Measurements from ENCODE around the gene NSD1.

NSD1 gene

DNA sequence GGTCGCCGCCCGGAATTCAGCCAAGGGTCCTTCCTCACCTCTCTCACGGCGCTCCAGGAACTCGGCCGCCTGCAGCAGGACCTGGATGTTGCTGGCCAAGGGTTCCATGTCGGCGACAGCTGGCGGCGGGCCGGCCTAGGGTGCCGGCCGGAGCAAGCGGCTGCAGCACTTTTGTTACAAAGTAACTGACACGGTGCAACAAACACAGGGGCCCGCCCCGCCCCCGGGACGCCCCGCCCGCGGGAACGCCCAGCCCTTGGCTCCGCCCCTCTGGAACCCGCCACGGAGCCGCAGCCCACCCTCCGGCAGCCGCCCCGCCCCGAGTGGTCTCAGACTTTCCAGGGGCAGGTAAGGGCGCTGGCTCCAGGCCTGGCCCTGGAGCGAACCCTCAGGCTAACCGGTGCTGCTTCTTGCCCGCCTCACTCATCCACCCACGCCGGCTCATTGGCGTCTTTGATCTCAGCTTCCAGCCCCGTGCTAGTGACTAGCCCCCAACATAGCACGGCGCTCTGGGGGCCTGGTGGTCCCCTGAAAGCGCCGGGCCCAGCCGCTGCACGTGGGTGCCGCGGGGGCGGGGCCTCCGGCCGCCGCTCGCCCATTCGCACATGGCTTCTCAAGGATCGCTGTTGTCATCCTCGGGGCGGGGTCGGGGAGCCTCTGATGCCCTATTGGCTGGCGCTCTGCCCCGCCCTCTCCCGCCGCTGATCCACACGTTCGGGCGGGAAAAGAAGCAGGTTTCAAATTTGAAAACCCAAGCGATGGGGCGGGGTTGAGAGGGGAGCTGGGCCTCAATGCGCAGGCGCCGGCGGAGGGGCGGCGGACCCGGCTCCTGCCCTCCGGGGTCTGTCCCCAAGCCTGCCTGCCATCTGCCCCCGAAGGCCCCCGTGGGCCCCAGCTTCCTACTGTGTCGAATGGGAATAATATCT lies 178.4 kb downstream of the NSD1 start, which contains the start of gene MXD3:
Gene MXD3 (minus strand): TSS at position 176 of the 926 bp plus-strand sequence. CDS start 68 bp downstream, at position 108.
- in situ Hi-C loops (cut with MboI; ENCODE audit: low pct_unique_long_range_greater_than_20kb, low sequenced_read_pairs, unreplicated experiment): no loop called here
- TF ChIP-seq, protein P1, sequence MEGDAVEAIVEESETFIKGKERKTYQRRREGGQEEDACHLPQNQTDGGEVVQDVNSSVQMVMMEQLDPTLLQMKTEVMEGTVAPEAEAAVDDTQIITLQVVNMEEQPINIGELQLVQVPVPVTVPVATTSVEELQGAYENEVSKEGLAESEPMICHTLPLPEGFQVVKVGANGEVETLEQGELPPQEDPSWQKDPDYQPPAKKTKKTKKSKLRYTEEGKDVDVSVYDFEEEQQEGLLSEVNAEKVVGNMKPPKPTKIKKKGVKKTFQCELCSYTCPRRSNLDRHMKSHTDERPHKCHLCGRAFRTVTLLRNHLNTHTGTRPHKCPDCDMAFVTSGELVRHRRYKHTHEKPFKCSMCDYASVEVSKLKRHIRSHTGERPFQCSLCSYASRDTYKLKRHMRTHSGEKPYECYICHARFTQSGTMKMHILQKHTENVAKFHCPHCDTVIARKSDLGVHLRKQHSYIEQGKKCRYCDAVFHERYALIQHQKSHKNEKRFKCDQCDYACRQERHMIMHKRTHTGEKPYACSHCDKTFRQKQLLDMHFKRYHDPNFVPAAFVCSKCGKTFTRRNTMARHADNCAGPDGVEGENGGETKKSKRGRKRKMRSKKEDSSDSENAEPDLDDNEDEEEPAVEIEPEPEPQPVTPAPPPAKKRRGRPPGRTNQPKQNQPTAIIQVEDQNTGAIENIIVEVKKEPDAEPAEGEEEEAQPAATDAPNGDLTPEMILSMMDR (IDR thresholded peaks at IDR 0.05; ENCODE audit: extremely low read depth, insufficient read depth, missing control alignments): no peak
- peak; percentile 97 for DNase-seq (ENCODE audit: low spot score)

DNA sequence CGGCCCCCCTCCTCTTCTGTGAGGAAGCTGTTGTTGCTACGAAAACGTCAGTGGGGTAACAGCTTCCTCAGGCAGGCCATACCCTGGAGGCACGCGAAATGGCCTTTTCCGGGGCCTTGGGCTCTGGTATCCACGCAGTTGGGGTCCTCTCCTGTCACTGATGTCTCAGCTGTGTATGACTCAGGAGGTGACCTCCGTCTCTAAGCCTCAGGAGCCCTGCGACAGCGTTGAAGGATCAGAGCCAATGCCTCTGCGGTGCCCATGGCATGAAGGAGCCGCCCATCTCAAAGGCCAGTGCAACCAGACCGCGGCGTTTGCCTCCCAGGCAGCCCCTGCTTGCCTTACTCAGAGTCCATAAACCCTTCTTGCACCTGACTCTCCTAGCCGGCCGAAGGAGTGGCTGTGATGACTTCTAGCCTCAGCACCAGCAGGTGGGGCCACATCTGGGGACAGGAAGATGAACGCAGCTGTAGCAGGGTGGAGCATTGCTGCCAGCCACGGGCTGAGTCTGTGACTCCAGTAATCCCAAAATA lies 179.1 kb downstream of the NSD1 start:
- TF ChIP-seq, protein P1 (IDR thresholded peaks at IDR 0.05; ENCODE audit: extremely low read depth, insufficient read depth, missing control alignments): peak; percentile 34
- in situ Hi-C loops (cut with MboI; ENCODE audit: low pct_unique_long_range_greater_than_20kb, low sequenced_read_pairs, unreplicated experiment): no loop called here
- no peak for DNase-seq (ENCODE audit: low spot score)

DNA sequence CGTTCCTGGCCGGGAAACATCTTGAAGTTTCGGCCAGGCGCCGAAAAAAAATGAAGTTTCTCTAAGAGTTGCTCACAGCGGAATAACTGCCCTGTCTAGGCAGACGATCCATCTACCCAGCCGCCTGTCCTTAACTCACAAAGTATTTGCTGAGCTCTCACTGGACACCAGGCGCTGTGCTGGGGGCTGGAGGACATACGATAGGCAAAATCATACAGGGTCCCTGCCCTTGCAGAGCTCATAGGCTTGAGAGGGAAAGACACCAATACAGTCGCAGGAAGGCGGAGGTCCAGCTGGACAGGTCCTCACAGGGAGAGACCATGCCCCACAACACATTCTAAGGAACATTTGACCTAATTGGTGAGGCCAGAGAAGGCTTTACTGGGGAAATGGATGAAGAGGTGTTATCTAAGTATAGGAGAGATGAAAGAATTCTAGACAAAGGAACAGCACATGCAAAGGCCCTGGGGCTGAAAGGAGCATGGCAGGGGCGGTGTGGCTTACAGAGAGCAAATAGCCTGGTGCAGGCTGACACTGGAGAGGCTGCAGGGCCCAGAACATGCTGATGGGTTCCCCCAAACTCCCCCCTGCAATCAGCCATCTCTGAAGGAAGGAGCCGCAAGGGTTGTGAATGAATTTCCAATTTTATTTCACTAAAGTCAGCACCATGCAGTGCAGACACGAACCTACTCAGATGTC lies 180.1 kb downstream of the NSD1 start:
- TF ChIP-seq, protein P1 (IDR thresholded peaks at IDR 0.05; ENCODE audit: extremely low read depth, insufficient read depth, missing control alignments): no peak
- in situ Hi-C loops (cut with MboI; ENCODE audit: low pct_unique_long_range_greater_than_20kb, low sequenced_read_pairs, unreplicated experiment): no loop called here
- DNase-seq (ENCODE audit: low spot score): no peak

DNA sequence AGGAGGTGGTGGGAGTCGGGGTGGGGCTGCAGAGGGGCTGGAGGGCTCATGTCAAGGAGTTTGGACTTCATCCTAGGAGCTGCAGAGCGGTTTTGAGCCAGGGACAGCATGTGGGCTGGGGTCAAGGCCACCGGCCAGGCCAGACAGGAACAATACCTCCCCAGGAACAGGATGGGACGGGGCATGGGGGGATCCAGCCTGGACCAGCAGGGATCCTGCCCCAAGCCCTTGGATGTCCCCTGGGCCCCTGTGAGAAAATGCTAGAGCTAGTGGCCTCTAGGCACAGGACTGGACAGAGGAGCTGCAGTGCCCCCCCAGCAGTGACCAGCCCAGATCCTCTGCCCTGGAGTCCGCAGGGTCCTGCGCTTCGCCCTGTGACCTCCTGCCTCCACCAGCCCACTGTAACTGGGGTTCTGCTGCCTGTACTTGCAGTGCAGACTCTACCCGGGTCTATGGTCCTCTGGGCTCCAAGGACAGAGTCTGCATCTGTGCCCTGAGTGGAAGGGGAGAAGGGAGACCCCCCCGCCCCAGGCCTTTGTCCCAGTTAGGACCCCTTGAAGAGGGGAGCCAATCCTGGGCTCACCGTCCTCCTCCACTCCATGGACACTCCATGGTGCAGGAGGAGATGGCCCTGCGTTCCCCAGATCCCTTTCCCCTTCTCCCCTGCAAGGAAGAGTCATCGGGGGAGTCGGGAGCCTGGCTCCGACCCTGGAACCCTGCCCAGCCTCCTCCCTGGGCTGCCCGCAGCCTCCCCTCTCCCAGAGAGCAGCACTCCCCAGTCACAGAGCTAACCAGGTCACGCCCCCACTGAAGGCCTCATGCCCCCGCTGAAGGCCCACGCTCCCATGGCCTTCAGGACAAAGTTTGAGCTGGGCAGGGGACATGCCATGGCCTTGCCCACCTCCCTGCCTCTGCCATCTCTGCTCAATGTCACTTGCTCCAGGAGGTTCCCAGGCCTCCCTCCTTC lies 181.1 kb downstream of the NSD1 start:
- TF ChIP-seq, protein P1 (IDR thresholded peaks at IDR 0.05; ENCODE audit: extremely low read depth, insufficient read depth, missing control alignments): no peak
- DNase-seq (ENCODE audit: low spot score): no peak
- in situ Hi-C loops (cut with MboI; ENCODE audit: low pct_unique_long_range_greater_than_20kb, low sequenced_read_pairs, unreplicated experiment): no loop called here

DNA sequence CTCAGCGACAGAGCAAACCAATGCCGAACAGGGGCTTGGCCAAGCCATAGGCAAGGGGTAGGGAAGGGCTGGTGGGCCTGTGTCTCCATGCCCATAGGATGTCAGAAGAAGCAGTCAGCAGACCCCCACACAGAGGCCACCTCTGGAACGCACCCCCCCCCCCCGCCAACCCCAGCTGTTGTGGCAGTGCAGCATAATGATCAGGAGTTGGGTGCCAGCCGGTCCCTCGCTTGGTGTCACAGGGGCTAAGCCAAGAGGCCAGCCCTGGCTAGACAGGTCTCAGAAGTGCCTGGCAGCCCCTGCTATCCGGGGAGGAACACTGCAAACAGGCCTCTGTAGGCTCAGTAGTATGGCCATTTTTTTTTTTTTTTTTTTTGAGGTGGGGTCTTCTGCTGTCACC lies 181.8 kb downstream of the NSD1 start:
- TF ChIP-seq, protein P1 (IDR thresholded peaks at IDR 0.05; ENCODE audit: extremely low read depth, insufficient read depth, missing control alignments): no peak
- in situ Hi-C loops (cut with MboI; ENCODE audit: low pct_unique_long_range_greater_than_20kb, low sequenced_read_pairs, unreplicated experiment): no loop called here
- no peak for DNase-seq (ENCODE audit: low spot score)

Measured in GM13977 (cell line).